CD4-positive, CD25-positive, alpha-beta regulatory T cell (primary cell): Measurements from ENCODE around the gene SPIN1. TPM values are rescaled to one million over a fixed set of nuclear protein-coding genes. Genes with fewer than 3 reads are reported as not detected.
"Not testable (repeated sequence)": the region's sequence is repeated elsewhere in the genome, so short reads cannot be mapped to it uniquely, and the experiment has no call there.

Source experiments
- ATAC-seq, 2 donors: fragments of 150-1000 bp; cut with Tn5 transposase; one replicate each; pipeline ENCODE4 v1.10.0; 2021; ENCODE audit warnings: low read depth in 2 of 2, moderate number of reproducible peaks in 2 of 2, moderate library complexity in 1 of 2
- DNase-seq, 3 donors: peaks; one replicate each; pipeline versions ENCODE4 v3.0.0 to v3.0.0-alpha.2; 2012 to 2022; ENCODE audit warnings: mixed read lengths in 1 of 3
- H3K27ac ChIP-seq: one replicate; pipeline ENCODE4 v1.7.0; 2013; ENCODE audit warnings: mild to moderate bottlenecking, low read length; ENCODE audit not compliant: insufficient read depth, poor library complexity, severe bottlenecking
- H3K27me3 ChIP-seq: one replicate; pipeline ENCODE4 v1.7.0; 2013; ENCODE audit warnings: low read length; ENCODE audit not compliant: control insufficient read depth, insufficient read depth
- H3K36me3 ChIP-seq: one replicate; pipeline ENCODE4 v1.7.0; 2013; ENCODE audit warnings: mild to moderate bottlenecking, low read length, moderate library complexity; ENCODE audit not compliant: control insufficient read depth, insufficient read depth
- H3K4me1 ChIP-seq: 2 replicates; pipeline ENCODE4 v1.7.0; 2013; ENCODE audit warnings: mild to moderate bottlenecking, low read length; ENCODE audit not compliant: insufficient read depth, control insufficient read depth, poor library complexity, severe bottlenecking
- H3K4me3 ChIP-seq: one replicate; pipeline ENCODE4 v1.7.0; 2013; ENCODE audit warnings: low read depth, mild to moderate bottlenecking, low read length, moderate library complexity
- H3K9me3 ChIP-seq, 2 experiments: 1 replicate in 1 of 2; 2 replicates in 1 of 2; pipeline ENCODE4 v1.7.0; 2013; ENCODE audit warnings: low read length in 2 of 2, mild to moderate bottlenecking in 1 of 2, moderate library complexity in 1 of 2; ENCODE audit not compliant: control insufficient read depth in 2 of 2
- H3K27ac Mint-ChIP-seq, 3 donors: one replicate each; pipeline ENCODE4 v1.8.0; 2020 to 2022; ENCODE audit warnings: mild to moderate bottlenecking in 3 of 3, mixed read lengths in 3 of 3, moderate library complexity in 2 of 3
- H3K27me3 Mint-ChIP-seq: one replicate; pipeline ENCODE4 v1.8.0; 2022; ENCODE audit warnings: mild to moderate bottlenecking, mixed read lengths
- H3K36me3 Mint-ChIP-seq: one replicate; pipeline ENCODE4 v1.8.0; 2020; ENCODE audit warnings: mixed read lengths
- H3K4me1 Mint-ChIP-seq, 4 donors: one replicate each; pipeline ENCODE4 v1.8.0; 2020 to 2022; ENCODE audit warnings: mixed read lengths in 4 of 4, mild to moderate bottlenecking in 1 of 4
- H3K4me3 Mint-ChIP-seq, 4 donors: one replicate each; pipeline ENCODE4 v1.8.0; 2020 to 2022; ENCODE audit warnings: mild to moderate bottlenecking in 4 of 4, mixed read lengths in 4 of 4, moderate library complexity in 3 of 4
- H3K9me3 Mint-ChIP-seq, 7 donors: one replicate each; pipeline ENCODE4 v1.8.0; 2020 to 2022; ENCODE audit warnings: mixed read lengths in 7 of 7, mild to moderate bottlenecking in 3 of 7, moderate library complexity in 2 of 7
- polyA plus RNA-seq, 4 donors: library from polyadenylated mRNA; unstranded; fragments of 300-500 nt; fragmentation: Illumina TruSeq; gene quantifications; one replicate each; pipeline ENCODE4 v1.2.3, GENCODE V29; 2021
- total RNA-seq: library from RNA; stranded (reverse); gene quantifications from one replicate; pipeline ENCODE4 v1.2.3, GENCODE V29; 2022

Gene SPIN1
- total and polyA plus RNA-seq, 5 donors from 2014 or later, result 15.0 to 21.4 (median 19.4) TPM

DNA sequence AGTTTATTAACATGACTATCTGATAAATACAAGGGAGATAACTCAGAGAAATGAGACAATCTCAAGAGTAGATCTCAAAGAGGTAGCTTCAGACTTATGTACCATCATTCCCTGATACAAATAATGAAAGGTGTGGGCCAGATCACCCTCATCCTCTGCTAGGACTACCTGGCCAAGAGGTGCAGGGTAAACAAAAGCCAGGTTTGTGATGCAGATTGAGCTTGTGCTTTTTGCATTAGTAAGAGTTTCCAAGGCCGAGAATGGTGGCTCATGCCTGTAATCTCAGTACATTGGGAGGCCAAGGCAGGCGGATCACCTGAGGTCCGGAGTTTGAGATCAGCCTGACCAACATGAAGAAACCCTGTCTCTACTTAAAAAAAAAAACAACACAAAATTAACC, 8.9 kb upstream of the SPIN1 start:
- Mint-ChIP-seq H3K9me3 (peaks cover 0 to 2% (median 0%) of the 10 kb centered on the region in 7 donors), H3K4me1 (no peaks in the 10 kb centered on the region), H3K36me3 (no peaks in the 10 kb centered on the region), H3K27ac (no peak overlapping the region), H3K27me3 (peaks cover 11% of the 10 kb centered on the region), H3K4me3 (no peak overlapping the region)
- Histone ChIP-seq H3K4me1 (no peaks in the 10 kb centered on the region), H3K36me3 (no peaks in the 10 kb centered on the region), H3K27ac (no peak overlapping the region), H3K9me3 (peaks cover 0 to 2% of the 10 kb centered on the region in 2 experiments), H3K4me3 (no peak overlapping the region), H3K27me3 (no peaks in the 10 kb centered on the region)
- DNase-seq (no peak), ATAC-seq (no peak)

DNA sequence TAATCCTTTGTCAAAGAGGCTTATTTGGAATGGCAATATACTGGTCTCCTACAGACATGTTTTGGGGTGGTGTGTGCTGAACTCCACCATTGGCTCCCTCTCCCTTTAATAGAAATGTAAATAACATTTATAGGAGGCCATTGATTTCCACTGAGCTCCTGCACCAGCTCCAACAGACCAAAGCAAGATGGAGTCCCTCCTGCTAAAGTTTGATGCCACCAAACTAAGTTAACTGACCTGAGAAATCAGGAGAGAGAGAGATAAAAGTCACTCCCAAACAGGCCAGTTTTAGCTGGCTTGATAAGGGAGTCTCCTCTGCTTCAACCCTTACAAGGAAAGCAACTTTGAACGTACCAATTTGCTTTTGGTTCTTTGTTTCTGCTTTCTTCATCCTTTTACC, 8.1 kb upstream of the SPIN1 start:
- H3K36me3 Mint-ChIP-seq, result no peaks in the 10 kb centered on the region
- no peak for ATAC-seq

DNA sequence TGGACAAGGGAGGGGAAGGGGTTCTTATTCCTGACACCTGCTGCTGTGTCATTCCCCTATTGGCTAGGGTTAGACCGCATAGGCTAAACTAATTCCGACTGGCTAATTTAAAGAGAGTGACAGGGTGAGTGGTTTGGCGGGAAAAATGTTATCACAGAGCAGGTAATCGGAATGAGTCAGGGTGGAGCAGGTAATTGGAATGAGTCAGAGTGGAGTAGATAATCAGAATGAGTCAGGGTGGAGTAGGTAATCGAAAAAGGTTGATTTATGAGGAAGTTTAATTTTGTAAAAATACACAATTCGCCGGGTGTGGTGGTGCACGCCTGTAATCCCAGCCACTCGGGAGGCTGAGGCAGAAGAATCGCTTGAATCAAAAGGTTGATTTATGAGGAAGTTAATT, 6.9 kb upstream of the SPIN1 start:
- H3K27me3 ChIP-seq, H3K4me1 ChIP-seq, DNase-seq, H3K27ac ChIP-seq, ATAC-seq, H3K36me3 Mint-ChIP-seq, H3K4me3 ChIP-seq, H3K4me3 Mint-ChIP-seq, H3K9me3 Mint-ChIP-seq, H3K4me1 Mint-ChIP-seq, H3K36me3 ChIP-seq, H3K9me3 ChIP-seq: not testable (repeated sequence)
- H3K27ac Mint-ChIP-seq, result peak overlapping the region in 1 of 3 donors; percentile 10
- peaks cover 10% of the 10 kb centered on the region for H3K27me3 Mint-ChIP-seq

More for the DNA sequence above, 8.1 kb upstream of the SPIN1 start:
- no peak overlapping the region for H3K4me3 Mint-ChIP-seq
- H3K27ac ChIP-seq, result no peak overlapping the region
- no peaks in the 10 kb centered on the region for H3K27me3 ChIP-seq
- peaks cover 10% of the 10 kb centered on the region for H3K27me3 Mint-ChIP-seq
- H3K4me1 ChIP-seq, result no peaks in the 10 kb centered on the region
- no peaks in the 10 kb centered on the region for H3K36me3 ChIP-seq
- H3K27ac Mint-ChIP-seq, result no peak overlapping the region
- no peak for DNase-seq
- H3K4me1 Mint-ChIP-seq, result no peaks in the 10 kb centered on the region
- H3K9me3 Mint-ChIP-seq, result no peaks in the 10 kb centered on the region
- H3K9me3 ChIP-seq, result peaks cover 0 to 2% of the 10 kb centered on the region in 2 experiments
- no peak overlapping the region for H3K4me3 ChIP-seq

DNA sequence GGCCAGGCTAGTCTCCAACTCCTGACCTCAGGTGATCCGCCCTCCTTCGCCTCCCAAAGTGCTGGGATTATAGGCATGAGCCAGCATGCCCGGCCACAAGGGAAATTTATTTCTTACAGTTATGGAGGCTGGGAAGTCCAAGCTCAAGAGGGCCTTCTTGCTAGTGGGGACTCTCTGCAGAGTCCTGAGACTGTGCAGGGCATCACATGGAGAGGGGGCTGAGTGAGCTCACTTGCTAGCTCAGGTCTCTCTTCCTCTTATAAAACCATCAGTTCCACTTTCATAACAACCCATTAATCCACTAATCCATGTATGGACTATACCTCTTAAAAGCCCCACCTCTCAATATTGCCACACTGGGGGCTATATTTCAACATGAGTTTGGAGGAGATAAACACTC, 5.1 kb upstream of the SPIN1 start:
- H3K27me3 Mint-ChIP-seq, result peaks cover 10% of the 10 kb centered on the region
- H3K4me1 Mint-ChIP-seq, result peaks cover 5 to 11% (median 8%) of the 10 kb centered on the region in 4 donors
- Histone ChIP-seq H3K9me3 (no peaks in the 10 kb centered on the region), H3K4me1 (peaks cover 10% of the 10 kb centered on the region), H3K27ac (no peak overlapping the region), H3K4me3 (no peak overlapping the region), H3K27me3 (no peaks in the 10 kb centered on the region), H3K36me3 (no peaks in the 10 kb centered on the region)
- ATAC-seq (no peak), DNase-seq (no peak)
- H3K27ac Mint-ChIP-seq, result no peak overlapping the region
- H3K36me3 Mint-ChIP-seq, result no peaks in the 10 kb centered on the region
- H3K9me3 Mint-ChIP-seq, result no peaks in the 10 kb centered on the region
- no peak overlapping the region for H3K4me3 Mint-ChIP-seq

DNA sequence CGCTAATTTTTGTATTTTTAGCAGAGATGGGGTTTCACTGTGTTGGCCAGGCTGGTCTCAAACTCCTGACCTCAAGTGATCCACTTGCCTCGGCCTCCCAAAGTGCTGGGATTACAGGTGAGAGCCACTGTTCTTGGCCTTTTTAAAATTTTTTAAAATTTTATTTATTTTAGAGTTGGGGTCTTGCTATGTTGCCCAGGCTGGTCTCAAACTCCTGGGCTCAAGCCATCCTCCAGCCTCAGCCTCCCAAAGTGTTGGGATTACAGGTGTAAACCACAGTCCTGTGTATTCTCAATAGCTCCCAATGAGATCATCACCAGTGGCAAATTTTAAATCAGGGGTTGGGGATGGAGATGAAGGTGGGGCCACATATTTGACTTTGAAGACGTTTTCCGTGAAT, 2.1 kb upstream of the SPIN1 start:
- not testable (repeated sequence) for H3K9me3 ChIP-seq, H3K9me3 Mint-ChIP-seq, H3K36me3 ChIP-seq, H3K36me3 Mint-ChIP-seq, ATAC-seq, H3K27me3 ChIP-seq, DNase-seq, H3K27me3 Mint-ChIP-seq, H3K27ac ChIP-seq, H3K4me3 ChIP-seq
- peaks cover 16% of the 10 kb centered on the region for H3K4me1 ChIP-seq
- Mint-ChIP-seq H3K27ac (peak overlapping the region in 1 of 3 donors; percentile 25), H3K4me3 (peak overlapping the region in 2 of 4 donors; percentile 88 to 92), H3K4me1 (peaks cover 14 to 21% (median 15%) of the 10 kb centered on the region in 4 donors)

DNA sequence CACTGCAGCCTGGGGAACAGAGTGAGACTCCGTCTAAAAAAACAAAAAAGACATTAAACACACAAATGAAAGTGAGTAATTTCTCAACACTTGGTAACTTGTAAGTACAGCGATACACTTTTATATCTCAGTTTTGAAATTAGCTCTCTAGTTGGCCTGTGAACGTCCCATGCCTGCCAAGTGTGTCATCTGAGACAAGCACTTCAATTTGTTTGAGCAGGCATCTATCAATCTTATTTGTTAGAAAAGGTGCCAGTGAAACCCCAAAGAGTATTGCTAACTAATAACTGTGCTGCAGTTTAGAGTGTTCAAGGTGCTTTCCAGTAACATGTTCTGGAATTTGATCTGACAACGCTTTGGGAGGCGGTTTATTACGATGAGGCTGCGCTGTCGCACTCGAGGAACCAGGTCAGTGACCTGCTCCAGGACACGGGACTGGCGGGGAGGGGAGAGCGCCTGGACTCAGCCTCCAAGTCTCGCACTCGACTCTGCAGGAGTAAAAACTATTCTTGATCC, 1.1 kb upstream of the SPIN1 start:
- Histone ChIP-seq H3K27me3 (no peaks in the 10 kb centered on the region), H3K36me3 (no peaks in the 10 kb centered on the region), H3K9me3 (no peaks in the 10 kb centered on the region), H3K4me3 (peak overlapping the region; percentile 72), H3K27ac (peak overlapping the region; percentile 51), H3K4me1 (peaks cover 16% of the 10 kb centered on the region)
- H3K27ac Mint-ChIP-seq, result peak overlapping the region in 2 of 3 donors; percentile 94 to 95
- H3K9me3 Mint-ChIP-seq, result peaks cover 0 to 3% (median 0%) of the 10 kb centered on the region in 7 donors
- DNase-seq (peak in 1 of 3 donors; percentile 22), ATAC-seq (no peak)
- H3K27me3 Mint-ChIP-seq, result peaks cover 2% of the 10 kb centered on the region
- H3K36me3 Mint-ChIP-seq, result no peaks in the 10 kb centered on the region
- peaks cover 14 to 27% (median 15%) of the 10 kb centered on the region in 4 donors for H3K4me1 Mint-ChIP-seq
- H3K4me3 Mint-ChIP-seq, result peak overlapping the region; percentile 88 to 95 (median 90)

DNA sequence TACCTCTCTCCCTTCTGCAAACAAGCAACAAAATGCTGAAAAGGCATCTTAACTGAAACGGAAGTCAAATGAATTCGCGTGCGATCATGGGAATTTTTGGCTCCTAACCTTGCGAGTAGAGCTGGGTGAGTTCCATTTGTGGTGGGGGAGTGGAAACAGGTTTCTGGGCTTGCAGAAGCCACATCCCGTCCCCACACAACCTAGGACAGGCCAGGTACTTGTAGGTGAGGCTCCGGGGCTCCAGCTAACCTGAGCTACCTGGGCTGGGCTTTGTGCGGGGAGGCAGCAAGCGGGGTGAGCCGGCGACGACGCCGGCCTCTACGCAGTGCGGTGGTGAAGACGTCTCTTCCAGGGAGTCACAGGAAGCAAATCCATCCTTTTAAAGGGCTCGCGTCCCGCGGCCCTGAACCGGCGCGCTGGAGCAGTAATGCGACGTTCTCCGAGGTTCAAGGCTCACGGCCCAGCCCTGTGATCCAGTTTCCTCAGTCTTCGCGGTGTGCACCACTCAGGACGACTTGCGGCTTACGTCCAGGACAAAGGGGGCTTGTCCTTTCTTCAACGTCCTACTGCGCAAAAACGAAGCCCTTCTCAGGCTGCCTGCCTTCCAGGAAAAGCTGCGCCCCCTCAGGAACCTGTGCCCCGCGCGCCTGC, 567 bp upstream of the SPIN1 start:
- Mint-ChIP-seq H3K4me3 (peak overlapping the region; percentile 88 to 95 (median 90)), H3K27me3 (no peaks in the 10 kb centered on the region), H3K4me1 (peaks cover 15 to 29% (median 17%) of the 10 kb centered on the region in 4 donors), H3K27ac (peak overlapping the region; percentile 86 to 95 (median 94)), H3K36me3 (peaks cover 2% of the 10 kb centered on the region), H3K9me3 (peaks cover 0 to 3% (median 0%) of the 10 kb centered on the region in 7 donors)
- peak overlapping the region; percentile 51 for H3K27ac ChIP-seq
- peak; percentile 13 to 19 for ATAC-seq
- no peaks in the 10 kb centered on the region for H3K9me3 ChIP-seq
- no peaks in the 10 kb centered on the region for H3K27me3 ChIP-seq
- DNase-seq, result peak in 1 of 3 donors; percentile 56
- H3K4me1 ChIP-seq, result peaks cover 16% of the 10 kb centered on the region
- no peaks in the 10 kb centered on the region for H3K36me3 ChIP-seq
- H3K4me3 ChIP-seq, result peak overlapping the region; percentile 72
